Left cardiac atrium (tissue), 4 donors: ENCODE measurements around the gene ZNF436. TPM values are rescaled to one million over a fixed set of nuclear protein-coding genes. Genes with fewer than 3 reads are reported as not detected.
"Not testable (repeated sequence)": the region's sequence is repeated elsewhere in the genome, so short reads cannot be mapped to it uniquely, and the experiment has no call there.

Experiments used
- ATAC-seq, 2 donors: fragments of 200-7000 bp; cut with Tn5 transposase; one replicate each; pipeline ENCODE4 v1.9.1; 2020; ENCODE audit warnings: mild to moderate bottlenecking in 2 of 2, moderate library complexity in 2 of 2
- DNase-seq: peaks from one replicate; pipeline ENCODE4 v3.0.0-alpha.2; 2020
- intact Hi-C, 2 donors: fragments of 100-400 bp; cut with DNase I; formaldehyde crosslinking; loops; one replicate each; pipeline versions ENCODE4 v1.14.1 to v1.15.1; 2022 to 2023
- total RNA-seq, 2 donors: library from RNA; stranded (reverse); fragmentation: NEBNext Ultra II Directional; extraction: Animal tissue kit (Norgen Biotek cat#: 25700); gene quantifications; one replicate each; pipeline ENCODE4 v1.2.1, GENCODE V29; 2021
- donor health status: DM: no; HTN: yes; CAD: no.
- donor health status: DM: no; HTN: yes; CAD: no; lungs with severe emphysema.
- donor health status: DM: yes; HTN: yes; CAD: no.
- donor health status: Dilated cardiomyopathy.

ZNF436 gene
- total RNA-seq, 2 donors from 2014 or later, result 10.1 to 14.2 TPM

DNA sequence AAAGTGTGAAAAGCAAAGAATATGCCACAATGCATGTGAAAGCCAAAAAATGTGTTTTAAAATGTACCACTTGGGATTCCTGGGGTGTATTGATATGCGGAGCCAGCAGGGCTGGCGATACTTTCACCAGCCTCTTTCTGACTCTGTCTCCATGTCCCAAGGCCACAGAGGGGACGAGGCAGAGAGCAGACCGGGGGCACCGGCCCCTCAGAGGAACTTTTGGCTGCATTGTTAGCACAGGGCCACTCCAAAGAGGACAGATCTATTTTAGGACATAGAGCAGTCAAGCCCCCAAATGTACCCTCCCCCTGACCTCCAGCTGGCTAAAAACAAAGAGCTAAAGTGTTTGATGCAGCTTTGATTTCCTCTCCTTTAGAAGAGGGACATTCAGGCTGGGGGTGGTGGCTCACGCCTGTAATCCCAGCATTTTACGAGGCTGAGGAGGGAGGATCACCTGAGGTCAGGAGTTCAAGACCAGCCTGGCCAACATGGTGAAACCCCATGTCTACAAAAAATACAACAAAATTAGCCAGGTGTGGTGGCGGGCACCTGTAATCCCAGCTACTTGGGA is 25.6 kb upstream of the ZNF436 start:
- peak in 1 of 2 donors; percentile 19 for ATAC-seq
- DNase-seq, result no peak
- intact Hi-C loops, result loop anchor here in 1 of 2 donors (2.0 kb wide), 1 partner anchor 26 kb away; the partner anchor contains the start of gene ZNF436

- ATAC-seq (peak; percentile 81 to 83), DNase-seq (peak; percentile 89)
- intact Hi-C loops, result loop anchor here in 1 of 2 donors (2.0 kb wide), 1 partner anchor 26 kb away; the partner anchor contains the start of gene ZNF436
Measured at GRCh38 chr1:23394684-23395083, 25.0 kb upstream of the ZNF436 start.

- ATAC-seq, result peak; percentile 23 to 71
- DNase-seq, result no peak
- intact Hi-C loops, result loop anchor here in 1 of 2 donors (2.0 kb wide), 1 partner anchor 25 kb away; the partner anchor contains the start of gene ZNF436
Measured at GRCh38 chr1:23394181-23394580, 24.5 kb upstream of the ZNF436 start.

GRCh38 chr1:23393706-23394105 is 24.1 kb upstream of the ZNF436 start:
- peak; percentile 76 for DNase-seq
- peak; percentile 62 to 85 for ATAC-seq
- intact Hi-C loops, result loop anchor here in 1 of 2 donors (2.0 kb wide), 1 partner anchor 25 kb away; the partner anchor contains the start of gene ZNF436

GRCh38 chr1:23392125-23392855 is 22.7 kb upstream of the ZNF436 start:
- DNase-seq, result no peak
- intact Hi-C loops, result no loop called here
- ATAC-seq, result no peak

GRCh38 chr1:23389837-23390321 is 20.2 kb upstream of the ZNF436 start:
- ATAC-seq, result no peak
- no peak for DNase-seq
- intact Hi-C loops, result no loop called here

DNA sequence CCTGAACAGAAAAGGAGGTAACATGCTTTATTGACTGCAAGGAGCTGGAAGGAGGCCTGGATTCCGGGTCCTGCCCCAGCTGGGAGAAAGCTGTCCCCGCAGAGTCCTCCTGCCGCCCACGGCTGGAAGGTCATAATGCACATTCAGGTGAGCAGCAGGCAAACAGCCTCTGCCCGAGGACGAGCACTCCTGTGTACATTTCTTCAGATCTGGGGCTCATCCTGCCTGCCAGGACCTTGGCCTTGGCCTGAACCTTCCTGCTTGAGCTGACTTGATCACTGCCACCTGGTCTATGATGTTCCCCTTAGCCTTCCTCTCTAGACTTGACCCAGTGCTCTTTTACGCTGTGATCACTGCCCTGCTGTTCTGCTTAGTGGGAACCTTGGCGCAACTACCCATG is 17.9 kb upstream of the ZNF436 start:
- intact Hi-C loops, result no loop called here
- DNase-seq (no peak), ATAC-seq (no peak)

- ATAC-seq, result no peak
- no peak for DNase-seq
- intact Hi-C loops, result no loop called here
Measured at GRCh38 chr1:23385119-23385621, 15.5 kb upstream of the ZNF436 start.

DNA sequence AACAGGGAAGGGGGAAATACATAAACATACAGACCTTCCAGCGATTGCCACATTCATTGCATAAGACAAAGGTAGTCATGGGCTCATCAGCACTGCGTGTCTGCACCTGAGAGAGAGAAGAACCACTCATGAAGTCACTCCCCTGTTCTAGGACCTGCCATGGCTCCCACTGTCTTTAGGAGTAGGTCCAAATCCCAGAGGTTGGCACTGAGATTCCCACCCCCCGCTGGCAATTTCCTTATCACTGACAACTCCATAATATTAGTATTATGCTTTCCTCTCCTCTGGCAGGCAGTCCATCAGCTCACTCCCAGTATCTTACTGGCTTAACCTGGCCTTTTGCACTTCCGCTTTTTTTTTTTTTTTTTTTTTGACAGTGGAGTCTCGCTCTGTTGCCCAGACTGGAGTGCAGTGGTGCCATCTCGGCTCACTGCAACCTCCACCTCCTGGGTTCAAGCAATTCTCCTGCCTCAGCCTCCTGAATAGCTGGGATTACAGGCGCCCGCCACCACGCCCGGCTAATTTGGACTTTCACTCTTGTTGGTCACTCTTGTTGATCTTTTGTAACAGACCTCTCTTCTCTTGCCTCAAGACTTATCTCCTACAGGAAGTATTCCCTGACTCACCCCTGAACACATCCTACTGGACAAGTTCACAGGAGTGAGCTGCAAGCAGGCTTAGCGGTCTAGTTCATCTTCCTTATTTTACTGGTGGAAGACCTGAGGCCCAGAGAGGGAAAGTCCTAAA is 14.8 kb upstream of the ZNF436 start:
- DNase-seq (no peak), ATAC-seq (peak in 1 of 2 donors; percentile 26)
- intact Hi-C loops, result no loop called here

DNA sequence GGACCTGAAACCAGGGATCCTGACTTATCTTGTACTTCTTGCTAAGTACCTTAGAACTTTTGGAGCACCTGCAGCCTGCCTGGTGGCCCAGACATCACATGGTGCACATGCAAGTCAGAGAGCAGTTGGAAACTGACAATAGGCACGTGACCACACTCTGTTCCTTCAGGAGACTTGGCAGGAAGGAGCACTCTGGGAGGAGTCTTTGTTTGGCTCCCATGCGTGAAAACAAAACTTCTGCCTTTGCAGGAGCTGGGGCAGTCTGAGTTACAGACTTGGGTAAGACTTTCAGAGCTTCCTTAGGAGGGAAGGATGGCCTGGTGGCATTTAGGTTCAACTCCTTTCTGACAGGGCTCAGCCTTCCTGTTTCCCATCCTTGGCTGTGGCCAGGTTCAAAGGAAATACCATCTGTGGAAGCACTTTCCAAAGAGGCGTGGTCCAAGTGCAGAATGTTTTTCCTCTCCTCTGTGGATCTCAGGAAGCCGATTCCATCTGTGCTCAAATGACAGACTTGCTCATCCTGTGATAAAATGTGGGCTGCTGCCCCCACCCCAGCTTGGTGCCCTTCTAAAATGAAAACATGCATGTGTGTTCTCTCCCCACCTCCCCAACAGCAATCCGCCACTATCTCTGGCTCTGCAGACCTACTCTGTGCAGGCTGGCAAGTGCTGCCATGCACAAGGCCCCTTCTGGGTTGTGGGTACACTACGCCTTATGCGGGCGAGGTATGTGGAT is 14.1 kb upstream of the ZNF436 start:
- ATAC-seq (peak; percentile 28 to 41), DNase-seq (no peak)
- intact Hi-C loops, result no loop called here

DNA sequence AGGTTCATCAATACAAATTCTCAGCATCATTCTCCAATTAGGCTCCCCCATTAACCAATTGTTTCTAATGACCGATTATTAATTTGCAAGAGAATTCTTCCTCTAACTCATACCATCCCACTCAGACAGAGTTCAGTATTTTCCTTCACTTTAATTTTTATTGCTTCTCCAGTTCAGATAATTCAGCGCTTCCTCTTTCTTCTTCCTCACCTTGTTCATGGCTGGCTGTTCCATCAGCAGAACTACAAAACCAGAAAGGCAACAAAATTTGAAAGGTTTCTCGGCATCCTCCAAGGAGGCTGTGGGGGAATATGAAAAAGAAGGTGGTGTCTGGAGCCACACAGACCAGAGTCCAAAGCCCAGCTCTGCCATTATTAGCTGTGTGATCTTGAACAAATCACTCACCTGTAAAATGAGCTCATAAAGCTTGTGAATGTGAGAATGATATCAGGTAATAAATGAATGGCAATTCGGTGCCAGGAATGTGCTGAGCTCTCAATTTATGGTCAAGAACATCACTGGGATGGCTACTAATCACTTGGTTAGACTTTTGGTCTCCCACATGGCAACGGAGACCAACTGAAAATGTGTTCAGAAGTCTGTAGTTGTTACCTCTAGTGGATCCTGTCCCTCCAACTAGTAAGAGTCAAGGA is 11.7 kb upstream of the ZNF436 start:
- intact Hi-C loops, result no loop called here
- ATAC-seq (no peak), DNase-seq (no peak)

- no peak for ATAC-seq
- DNase-seq, result no peak
- intact Hi-C loops, result no loop called here
Measured at GRCh38 chr1:23380719-23381118, 11.1 kb upstream of the ZNF436 start.

DNA sequence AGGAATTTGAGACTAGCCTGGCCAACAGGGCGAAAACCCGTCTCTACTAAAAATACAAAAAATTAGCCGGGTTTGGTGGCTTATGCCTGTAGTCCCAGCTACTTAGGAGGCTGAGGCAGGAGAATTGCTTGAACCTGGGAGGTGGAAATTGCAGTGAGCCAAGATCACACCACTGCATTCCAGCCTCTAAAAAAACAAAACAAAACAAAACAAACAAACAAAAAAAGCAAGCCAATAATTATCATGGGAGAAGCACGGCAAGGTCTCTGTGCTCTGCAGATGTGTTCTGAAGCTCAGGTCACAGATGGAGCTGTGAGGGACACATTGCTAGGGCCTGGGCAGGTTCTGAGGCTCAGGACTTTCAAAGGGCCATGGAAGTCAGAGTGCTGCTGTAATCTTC is 10.6 kb upstream of the ZNF436 start:
- DNase-seq, ATAC-seq, intact Hi-C loops: not testable (repeated sequence)

- DNase-seq (peak; percentile 69), ATAC-seq (peak; percentile 70 to 77)
- intact Hi-C loops, result no loop called here
Measured at GRCh38 chr1:23376890-23377811, 7.5 kb upstream of the ZNF436 start.

- intact Hi-C loops, ATAC-seq, DNase-seq: not testable (repeated sequence)
Measured at GRCh38 chr1:23374079-23374735, 4.6 kb upstream of the ZNF436 start.

GRCh38 chr1:23371987-23372880 is 2.6 kb upstream of the ZNF436 start:
- no peak for DNase-seq
- ATAC-seq, result no peak
- intact Hi-C loops, result no loop called here
